GM13977 (cell line): ENCODE data around the gene TPRA1.

ENCODE experiments used
- DNase-seq: peaks from one replicate; pipeline ENCODE4 v3.0.0; 2012; ENCODE audit warnings: low spot score
- CTCF ChIP-seq: IDR thresholded peaks from 2 replicates; pipeline ENCODE4 v1.5.1; 2012; ENCODE audit warnings: mild to moderate bottlenecking, control low read depth; ENCODE audit not compliant: insufficient read depth; ENCODE audit errors: extremely low read depth, missing control alignments
- in situ Hi-C: fragments of 300-500 bp; cut with MboI; formaldehyde crosslinking; loops from one replicate; pipeline ENCODE4 v1.12.0; 2022; ENCODE audit warnings: low sequenced_read_pairs, low pct_unique_long_range_greater_than_20kb, mixed read lengths, inconsistent platforms; ENCODE audit not compliant: unreplicated experiment

TPRA1 gene

GRCh38 chr3:127574880-127575878 lies 15.4 kb downstream of the TPRA1 start:
- peak; percentile 97 for DNase-seq
- in situ Hi-C loops: no loop called here
- TF ChIP-seq CTCF: peak; percentile 99

GRCh38 chr3:127573912-127574311 lies 16.6 kb downstream of the TPRA1 start:
- DNase-seq: no peak
- in situ Hi-C loops: no loop called here
- TF ChIP-seq CTCF: no peak

- in situ Hi-C loops: no loop called here
- DNase-seq: no peak
These were observed 17.1 kb downstream of the TPRA1 start for GRCh38 chr3:127573401-127573800.

GRCh38 chr3:127572735-127573134 lies 17.8 kb downstream of the TPRA1 start:
- TF ChIP-seq CTCF: no peak
- no peak for DNase-seq
- in situ Hi-C loops: no loop called here

More at GRCh38 chr3:127573401-127573800, 17.1 kb downstream of the TPRA1 start:
- TF ChIP-seq CTCF: no peak

- in situ Hi-C loops: no loop called here
- DNase-seq: no peak
- TF ChIP-seq CTCF: no peak
These were observed 18.3 kb downstream of the TPRA1 start for GRCh38 chr3:127572186-127572585.

GRCh38 chr3:127570520-127570919 lies 20.0 kb downstream of the TPRA1 start:
- DNase-seq: no peak
- no peak for TF ChIP-seq CTCF
- in situ Hi-C loops: no loop called here
